ENCODE measurements around the gene NTNG1. TPM values are rescaled to one million over a fixed set of nuclear protein-coding genes. Genes with fewer than 3 reads are reported as not detected.

The NTNG1 gene
- total and polyA plus RNA-seq, 12 donors = 0.13 to 4.6 (median 2.8) TPM; not detected in 2

GRCh38 chr1:107358619-107359327 lies 217.9 kb downstream of the NTNG1 start:
- H3K27me3 ChIP-seq = no peaks in the 10 kb centered on the region
- 46 to 58% (median 54%) methylated on average over 5 of the region's 5 CpGs for WGBS, 4 donors

GRCh38 chr1:107359472-107360241 lies 218.8 kb downstream of the NTNG1 start:
- Histone ChIP-seq H3K27ac (no peak overlapping the region), H3K4me3 (no peak overlapping the region), H3K4me1 (replicated peaks in 1 of 2) (no peaks in the 10 kb centered on the region), H3K36me3 (replicated peaks in 1 of 2) (no peaks in the 10 kb centered on the region), H3K9me3 (replicated peaks in 1 of 3) (no peaks in the 10 kb centered on the region), H3K27me3 (no peaks in the 10 kb centered on the region)
- intact Hi-C loops (cut with DNase I) = no loop called here
- WGBS, 4 donors = 62 to 71% (median 68%) methylated on average over 5 of the region's 5 CpGs
- DNase-seq = no peak
- TF ChIP-seq POLR2A (IDR thresholded peaks at IDR 0.05) (no peak), CTCF (IDR thresholded peaks at IDR 0.05) (no peak)

More at GRCh38 chr1:107358619-107359327, 217.9 kb downstream of the NTNG1 start:
- DNase-seq = no peak
- H3K36me3 ChIP-seq (replicated peaks in 1 of 2) = no peaks in the 10 kb centered on the region
- no peak overlapping the region for H3K4me3 ChIP-seq
- no peaks in the 10 kb centered on the region for H3K9me3 ChIP-seq (replicated peaks in 1 of 3)
- intact Hi-C loops (cut with DNase I) = no loop called here
- H3K4me1 ChIP-seq (replicated peaks in 1 of 2) = no peaks in the 10 kb centered on the region
- TF ChIP-seq POLR2A (IDR thresholded peaks at IDR 0.05) (no peak), CTCF (IDR thresholded peaks at IDR 0.05) (no peak)
- no peak overlapping the region for H3K27ac ChIP-seq

- Histone ChIP-seq H3K27ac (no peak overlapping the region), H3K4me1 (replicated peaks in 1 of 2) (no peaks in the 10 kb centered on the region), H3K36me3 (replicated peaks in 1 of 2) (no peaks in the 10 kb centered on the region), H3K27me3 (no peaks in the 10 kb centered on the region), H3K9me3 (replicated peaks in 1 of 3) (no peaks in the 10 kb centered on the region), H3K4me3 (no peak overlapping the region)
- no peak for TF ChIP-seq CTCF (IDR thresholded peaks at IDR 0.05)
- TF ChIP-seq POLR2A (IDR thresholded peaks at IDR 0.05) = no peak
- 64 to 77% (median 75%) methylated on average over 3 of the region's 3 CpGs for WGBS, 4 donors
- no peak for DNase-seq
- intact Hi-C loops (cut with DNase I) = no loop called here
Measured at GRCh38 chr1:107362468-107363140, 221.8 kb downstream of the NTNG1 start.

GRCh38 chr1:107363154-107363553 lies 222.3 kb downstream of the NTNG1 start:
- DNase-seq = no peak
- no peaks in the 10 kb centered on the region for H3K36me3 ChIP-seq (replicated peaks in 1 of 2)
- intact Hi-C loops (cut with DNase I) = no loop called here
- no peak overlapping the region for H3K4me3 ChIP-seq
- H3K27ac ChIP-seq = no peak overlapping the region
- H3K4me1 ChIP-seq (replicated peaks in 1 of 2) = no peaks in the 10 kb centered on the region
- no peaks in the 10 kb centered on the region for H3K27me3 ChIP-seq
- WGBS, 4 donors = 47 to 65% (median 54%) methylated on average over 1 of the region's 1 CpG
- TF ChIP-seq POLR2A (IDR thresholded peaks at IDR 0.05) = no peak
- TF ChIP-seq CTCF (IDR thresholded peaks at IDR 0.05) = no peak
- H3K9me3 ChIP-seq (replicated peaks in 1 of 3) = no peaks in the 10 kb centered on the region
